HEK293 (cell line): ENCODE measurements around the gene CLCNKB.
"Not testable (repeated sequence)": the region's sequence is repeated elsewhere in the genome, so short reads cannot be mapped to it uniquely, and the experiment has no call there.

Experiments
- CTCF ChIA-PET: fragments of 350-600 bp; formaldehyde crosslinking; extraction: SDS; loops from one replicate; lab custom pipeline; 2021; ENCODE audit warnings: antibody characterized with exemption; lab: Yijun Ruan, JAX
- POLR2A ChIA-PET: fragments of 300-600 bp; formaldehyde crosslinking; extraction: SDS; loops from one replicate; lab custom pipeline; 2020; ENCODE audit warnings: antibody characterized with exemption, inconsistent platforms; lab: Yijun Ruan, JAX
- H3K27ac ChIP-seq: fragments of 200-500 bp; sonication (Bioruptor generic); 2 replicates; pipeline ENCODE4 v1.5.1; 2014; ENCODE audit warnings: low read depth, low read length, control low read depth, inconsistent platforms; ENCODE audit errors: extremely low read depth
- H3K36me3 ChIP-seq, 2 experiments: fragments of 200-500 bp in 1 of 2; sonication (Bioruptor generic) in 1 of 2; 1 replicate in 1 of 2; 2 replicates in 1 of 2; pipeline ENCODE4 v1.5.1; 2014 to 2017; ENCODE audit warnings: inconsistent platforms in 2 of 2, low read length in 2 of 2; ENCODE audit not compliant: control insufficient read depth in 2 of 2, insufficient read depth in 1 of 2
- H3K4me1 ChIP-seq: fragments of 200-500 bp; sonication (Bioruptor generic); 2 replicates; pipeline ENCODE4 v1.5.1; 2014; ENCODE audit warnings: mild to moderate bottlenecking, low read length, inconsistent platforms; ENCODE audit not compliant: control insufficient read depth, insufficient read depth
- H3K4me3 ChIP-seq: 2 replicates; pipeline ENCODE4 v1.5.1; 2011; ENCODE audit warnings: low read depth, mild to moderate bottlenecking, control low read depth, low read length, moderate library complexity
- H3K9me3 ChIP-seq: fragments of 200-500 bp; sonication (Bioruptor generic); 2 replicates; pipeline ENCODE4 v1.5.1; 2014; ENCODE audit warnings: low read depth, low read length, inconsistent platforms; ENCODE audit not compliant: control insufficient read depth, insufficient read depth
- ELK4 ChIP-seq: IDR thresholded peaks from 2 replicates; pipeline ENCODE4 v1.6.1; 2011; ENCODE audit warnings: mild to moderate bottlenecking, low read depth, low read length, borderline replicate concordance
- GLIS2 ChIP-seq: fragments of 450-650 bp; formaldehyde crosslinking; IDR thresholded peaks from 2 replicates; pipeline ENCODE4 v1.5.1; 2016; ENCODE audit warnings: missing biosample characterization, missing genetic modification characterization
- KLF8 ChIP-seq: fragments of 450-650 bp; formaldehyde crosslinking; IDR thresholded peaks from 2 replicates; pipeline ENCODE4 v1.5.1; 2016; ENCODE audit warnings: missing biosample characterization, missing genetic modification characterization
- ZBTB20 ChIP-seq: fragments of 450-650 bp; formaldehyde crosslinking; IDR thresholded peaks from 2 replicates; pipeline ENCODE4 v1.5.1; 2016; ENCODE audit warnings: missing biosample characterization, missing genetic modification characterization
- ZIC2 ChIP-seq: fragments of 450-650 bp; formaldehyde crosslinking; IDR thresholded peaks from 2 replicates; pipeline ENCODE4 v1.5.1; 2016; ENCODE audit warnings: missing biosample characterization, missing genetic modification characterization
- ZNF16 ChIP-seq: fragments of 450-650 bp; formaldehyde crosslinking; IDR thresholded peaks from 2 replicates; pipeline ENCODE4 v1.5.1; 2016; ENCODE audit warnings: low read depth, missing biosample characterization, missing genetic modification characterization
- ZNF174 ChIP-seq: fragments of 450-650 bp; formaldehyde crosslinking; IDR thresholded peaks from 2 replicates; pipeline ENCODE4 v1.5.0; 2017; ENCODE audit warnings: missing biosample characterization, mild to moderate bottlenecking, missing genetic modification characterization
- ZNF24 ChIP-seq: fragments of 450-650 bp; formaldehyde crosslinking; IDR thresholded peaks from 2 replicates; pipeline ENCODE4 v1.5.1; 2016; ENCODE audit warnings: missing biosample characterization, missing genetic modification characterization
- ZNF600 ChIP-seq: fragments of 450-650 bp; formaldehyde crosslinking; IDR thresholded peaks from 2 replicates; pipeline ENCODE4 v1.5.1; 2016; ENCODE audit warnings: missing biosample characterization, missing genetic modification characterization
- TF ChIP-seq, protein P1 (sequence below): fragments of 450-650 bp; formaldehyde crosslinking; IDR thresholded peaks from 2 replicates; pipeline ENCODE4 v1.5.1; 2016; ENCODE audit warnings: missing biosample characterization, missing genetic modification characterization
- TF ChIP-seq, protein P2 (sequence below): fragments of 450-650 bp; formaldehyde crosslinking; IDR thresholded peaks from 2 replicates; pipeline ENCODE4 v1.5.1; 2016; ENCODE audit warnings: missing biosample characterization, missing genetic modification characterization
- TF ChIP-seq, protein P3 (sequence below): fragments of 450-650 bp; formaldehyde crosslinking; IDR thresholded peaks from 2 replicates; pipeline ENCODE4 v1.5.0; 2017; ENCODE audit warnings: missing biosample characterization, missing genetic modification characterization, borderline replicate concordance

CLCNKB gene

GRCh38 chr1:16061266-16061665, 17.7 kb downstream of the CLCNKB start:
- H3K36me3 ChIP-seq: no peaks in the 10 kb centered on the region
- H3K4me1 ChIP-seq: no peaks in the 10 kb centered on the region
- H3K9me3 ChIP-seq: no peaks in the 10 kb centered on the region
- no peak overlapping the region for H3K4me3 ChIP-seq
- TF ChIP-seq ZBTB20 (tag by site-specific recombination) (no peak), ZIC2 (peak; percentile 25; the same call in 1 of the 2 replicates), KLF8 (tag by site-specific recombination) (no peak), ZNF174 (tag by site-specific recombination) (no peak), GLIS2 (peak; percentile 38; the same call in 1 of the 2 replicates), ELK4 (no peak), ZNF16 (tag by site-specific recombination) (no peak), ZNF24 (no peak), ZNF600 (tag by site-specific recombination) (no peak)
- TF ChIP-seq, protein P1, sequence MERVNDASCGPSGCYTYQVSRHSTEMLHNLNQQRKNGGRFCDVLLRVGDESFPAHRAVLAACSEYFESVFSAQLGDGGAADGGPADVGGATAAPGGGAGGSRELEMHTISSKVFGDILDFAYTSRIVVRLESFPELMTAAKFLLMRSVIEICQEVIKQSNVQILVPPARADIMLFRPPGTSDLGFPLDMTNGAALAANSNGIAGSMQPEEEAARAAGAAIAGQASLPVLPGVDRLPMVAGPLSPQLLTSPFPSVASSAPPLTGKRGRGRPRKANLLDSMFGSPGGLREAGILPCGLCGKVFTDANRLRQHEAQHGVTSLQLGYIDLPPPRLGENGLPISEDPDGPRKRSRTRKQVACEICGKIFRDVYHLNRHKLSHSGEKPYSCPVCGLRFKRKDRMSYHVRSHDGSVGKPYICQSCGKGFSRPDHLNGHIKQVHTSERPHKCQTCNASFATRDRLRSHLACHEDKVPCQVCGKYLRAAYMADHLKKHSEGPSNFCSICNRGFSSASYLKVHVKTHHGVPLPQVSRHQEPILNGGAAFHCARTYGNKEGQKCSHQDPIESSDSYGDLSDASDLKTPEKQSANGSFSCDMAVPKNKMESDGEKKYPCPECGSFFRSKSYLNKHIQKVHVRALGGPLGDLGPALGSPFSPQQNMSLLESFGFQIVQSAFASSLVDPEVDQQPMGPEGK (tag by site-specific recombination): peak; percentile 18; the same call in 1 of the 2 replicates
- TF ChIP-seq, protein P2, sequence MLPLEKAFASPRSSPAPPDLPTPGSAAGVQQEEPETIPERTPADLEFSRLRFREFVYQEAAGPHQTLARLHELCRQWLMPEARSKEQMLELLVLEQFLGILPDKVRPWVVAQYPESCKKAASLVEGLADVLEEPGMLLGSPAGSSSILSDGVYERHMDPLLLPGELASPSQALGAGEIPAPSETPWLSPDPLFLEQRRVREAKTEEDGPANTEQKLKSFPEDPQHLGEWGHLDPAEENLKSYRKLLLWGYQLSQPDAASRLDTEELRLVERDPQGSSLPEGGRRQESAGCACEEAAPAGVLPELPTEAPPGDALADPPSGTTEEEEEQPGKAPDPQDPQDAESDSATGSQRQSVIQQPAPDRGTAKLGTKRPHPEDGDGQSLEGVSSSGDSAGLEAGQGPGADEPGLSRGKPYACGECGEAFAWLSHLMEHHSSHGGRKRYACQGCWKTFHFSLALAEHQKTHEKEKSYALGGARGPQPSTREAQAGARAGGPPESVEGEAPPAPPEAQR (tag by site-specific recombination): no peak
- H3K27ac ChIP-seq: no peak overlapping the region
- POLR2A ChIA-PET: no interaction called here
- CTCF ChIA-PET: interaction anchor here (0.6 kb wide), 1 partner anchor 21 kb away, joined by 3 read pairs; no protein-coding TSS in a partner anchor

DNA sequence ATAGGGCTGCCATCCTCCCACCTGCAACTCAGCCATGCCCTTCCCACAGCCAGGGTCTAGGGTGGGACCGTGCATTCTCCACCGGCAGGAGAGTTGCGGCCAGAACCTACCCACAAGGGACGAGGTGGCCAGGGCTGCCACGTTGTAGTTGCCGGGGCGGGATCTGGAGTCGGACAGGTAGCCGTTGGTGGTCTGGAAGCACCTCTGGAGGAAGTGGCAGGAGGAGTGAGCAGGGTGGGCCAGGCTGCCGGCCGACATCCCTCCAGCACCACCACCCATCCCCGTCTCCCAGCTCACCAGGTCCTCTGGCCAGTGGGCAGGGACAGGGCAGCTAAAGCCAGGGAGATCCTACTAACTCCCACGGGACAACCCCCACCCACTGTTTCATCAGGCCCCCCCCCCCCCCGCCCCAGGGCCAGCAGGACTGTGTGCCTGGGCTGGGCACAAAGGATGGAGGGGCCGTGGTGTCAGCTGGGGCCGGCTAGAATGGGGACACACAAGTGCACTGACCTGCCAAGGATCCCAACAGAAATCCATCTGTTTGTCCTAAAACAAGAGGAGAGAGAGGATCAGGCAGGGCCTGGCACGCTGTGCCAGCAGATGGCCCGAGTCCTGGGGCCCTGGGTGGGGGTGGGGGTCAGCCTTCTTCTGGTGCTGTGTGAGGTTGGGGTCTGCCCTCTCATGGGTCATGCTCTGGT, 18.6 kb downstream of the CLCNKB start:
- H3K4me3 ChIP-seq, H3K36me3 ChIP-seq, POLR2A ChIA-PET, H3K9me3 ChIP-seq, H3K4me1 ChIP-seq, H3K27ac ChIP-seq: not testable (repeated sequence)
- CTCF ChIA-PET: interaction anchor here (0.7 kb wide), 1 partner anchor 1699 kb away, joined by 3 read pairs; no protein-coding TSS in a partner anchor

GRCh38 chr1:16062687-16063075, 19.1 kb downstream of the CLCNKB start:
- H3K36me3 ChIP-seq, H3K27ac ChIP-seq, POLR2A ChIA-PET, H3K4me1 ChIP-seq, H3K9me3 ChIP-seq, H3K4me3 ChIP-seq: not testable (repeated sequence)
- CTCF ChIA-PET: interaction anchor here (0.6 kb wide), 1 partner anchor 19 kb away, joined by 3 read pairs; no protein-coding TSS in a partner anchor

GRCh38 chr1:16063226-16063829, 19.7 kb downstream of the CLCNKB start:
- Histone ChIP-seq H3K4me1 (no peaks in the 10 kb centered on the region), H3K4me3 (no peak overlapping the region), H3K9me3 (no peaks in the 10 kb centered on the region), H3K36me3 (no peaks in the 10 kb centered on the region), H3K27ac (no peak overlapping the region)
- TF ChIP-seq ZNF600 (tag by site-specific recombination): 0 out of 2 replicates have a peak, but pooled peaks have one; percentile 33
- TF ChIP-seq, protein P3, sequence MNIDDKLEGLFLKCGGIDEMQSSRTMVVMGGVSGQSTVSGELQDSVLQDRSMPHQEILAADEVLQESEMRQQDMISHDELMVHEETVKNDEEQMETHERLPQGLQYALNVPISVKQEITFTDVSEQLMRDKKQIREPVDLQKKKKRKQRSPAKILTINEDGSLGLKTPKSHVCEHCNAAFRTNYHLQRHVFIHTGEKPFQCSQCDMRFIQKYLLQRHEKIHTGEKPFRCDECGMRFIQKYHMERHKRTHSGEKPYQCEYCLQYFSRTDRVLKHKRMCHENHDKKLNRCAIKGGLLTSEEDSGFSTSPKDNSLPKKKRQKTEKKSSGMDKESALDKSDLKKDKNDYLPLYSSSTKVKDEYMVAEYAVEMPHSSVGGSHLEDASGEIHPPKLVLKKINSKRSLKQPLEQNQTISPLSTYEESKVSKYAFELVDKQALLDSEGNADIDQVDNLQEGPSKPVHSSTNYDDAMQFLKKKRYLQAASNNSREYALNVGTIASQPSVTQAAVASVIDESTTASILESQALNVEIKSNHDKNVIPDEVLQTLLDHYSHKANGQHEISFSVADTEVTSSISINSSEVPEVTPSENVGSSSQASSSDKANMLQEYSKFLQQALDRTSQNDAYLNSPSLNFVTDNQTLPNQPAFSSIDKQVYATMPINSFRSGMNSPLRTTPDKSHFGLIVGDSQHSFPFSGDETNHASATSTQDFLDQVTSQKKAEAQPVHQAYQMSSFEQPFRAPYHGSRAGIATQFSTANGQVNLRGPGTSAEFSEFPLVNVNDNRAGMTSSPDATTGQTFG (tag by site-specific recombination): no peak
- CTCF ChIA-PET: interaction anchor here (0.6 to 1.1 kb wide), 2 partner anchors 19 to 54 kb away, joined by 3 to 4 read pairs; no protein-coding TSS in a partner anchor
- POLR2A ChIA-PET: no interaction called here
